CD4-positive, alpha-beta T cell (primary cell): ENCODE measurements around the gene KCNQ1. TPM values are rescaled to one million over a fixed set of nuclear protein-coding genes. Genes with fewer than 3 reads are reported as not detected.

ENCODE experiments used
- ATAC-seq: fragments of 200-7000 bp; cut with Tn5 transposase; one replicate; pipeline ENCODE4 v1.10.0; 2022; ENCODE audit warnings: mild to moderate bottlenecking; ENCODE audit not compliant: poor library complexity
- CTCF ChIA-PET: fragments of 350-600 bp; sonication (Branson Sonifier 250); formaldehyde crosslinking; loops from one replicate; lab custom pipeline; 2021; ENCODE audit warnings: antibody characterized with exemption, inconsistent platforms; lab: Charles Lee
- POLR2A ChIA-PET: fragments of 350-600 bp; sonication (Branson Sonifier 250); formaldehyde crosslinking; loops from one replicate; lab custom pipeline; 2021; ENCODE audit warnings: antibody characterized with exemption, inconsistent platforms; lab: Charles Lee
- DNase-seq, 14 experiments: peaks; one replicate each; pipeline ENCODE4 v3.0.0-alpha.2; 2013 to 2020; ENCODE audit warnings: mixed read lengths in 2 of 14
- H3K27ac ChIP-seq, 2 donors: one replicate each; pipeline versions ENCODE4 v1.5.1 to v1.7.0; 2013; ENCODE audit warnings: low read length in 2 of 2, low read depth in 1 of 2, mild to moderate bottlenecking in 1 of 2
- H3K27me3 ChIP-seq, 2 experiments: 1 replicate in 1 of 2; 2 replicates in 1 of 2; pipeline versions ENCODE4 v1.6.1 to v1.7.0; 2013; ENCODE audit warnings: low read length in 2 of 2, control low read depth in 1 of 2, mild to moderate bottlenecking in 1 of 2, moderate library complexity in 1 of 2; ENCODE audit not compliant: insufficient read depth in 2 of 2, control insufficient read depth in 1 of 2
- H3K36me3 ChIP-seq: one replicate; pipeline ENCODE4 v1.6.1; 2013; ENCODE audit warnings: low read length, control low read depth; ENCODE audit not compliant: insufficient read depth
- H3K4me1 ChIP-seq: one replicate; pipeline ENCODE4 v1.6.1; 2013; ENCODE audit warnings: low read length, control low read depth; ENCODE audit not compliant: insufficient read depth
- H3K4me3 ChIP-seq: one replicate; pipeline ENCODE4 v1.5.1; 2013; ENCODE audit warnings: mild to moderate bottlenecking, low read length, moderate library complexity
- H3K9me3 ChIP-seq, 2 experiments: 1 replicate in 1 of 2; 2 replicates in 1 of 2; pipeline versions ENCODE4 v1.6.1 to v1.7.0; 2013; ENCODE audit warnings: low read length in 2 of 2, mild to moderate bottlenecking in 2 of 2, control low read depth in 1 of 2, moderate library complexity in 1 of 2; ENCODE audit not compliant: control insufficient read depth in 1 of 2, insufficient read depth in 1 of 2
- H3K27ac Mint-ChIP-seq: one replicate; pipeline ENCODE4 v1.8.0; 2020; ENCODE audit warnings: mixed read lengths
- H3K27me3 Mint-ChIP-seq: one replicate; pipeline ENCODE4 v1.8.0; 2021; ENCODE audit warnings: mixed read lengths
- H3K36me3 Mint-ChIP-seq: one replicate; pipeline ENCODE4 v1.8.0; 2021; ENCODE audit warnings: low read depth, mixed read lengths
- H3K4me1 Mint-ChIP-seq: one replicate; pipeline ENCODE4 v1.8.0; 2021; ENCODE audit warnings: low read depth, mixed read lengths
- H3K4me3 Mint-ChIP-seq: one replicate; pipeline ENCODE4 v1.8.0; 2020; ENCODE audit warnings: mild to moderate bottlenecking, mixed read lengths
- H3K9me3 Mint-ChIP-seq: one replicate; pipeline ENCODE4 v1.8.0; 2020; ENCODE audit warnings: mixed read lengths
- CTCF ChIP-seq: fragments of 200-600 bp; IDR thresholded peaks from one replicate; pipeline ENCODE4 v1.8.0; 2022; ENCODE audit warnings: antibody characterized with exemption, mild to moderate bottlenecking
- intact Hi-C, 2 experiments: fragments of 100-400 bp; cut with DNase I in 1 of 2; cut with micrococcal nuclease in 1 of 2; formaldehyde crosslinking; loops; one replicate each; pipeline versions ENCODE4 v1.15.1 to v1.9.0; 2023 to 2025; cut with DNase I, micrococcal nuclease
- total RNA-seq, 174 experiments: library from RNA in 2 of 174; stranded (reverse) in 2 of 174; gene quantifications; one replicate each; pipeline ENCODE4 v1.2.3 and lab custom pipeline; 2021 to 2026

Gene KCNQ1
- total RNA-seq, 2 experiments from 2014 or later = 31.3 to 33.1 TPM

GRCh38 chr11:2763984-2764383, 319.2 kb downstream of the KCNQ1 start:
- peaks cover 4% of the 10 kb centered on the region for H3K36me3 ChIP-seq
- no peaks in the 10 kb centered on the region for H3K9me3 Mint-ChIP-seq
- ATAC-seq (no peak), DNase-seq (no peak)
- no peak overlapping the region for H3K27ac Mint-ChIP-seq
- CTCF ChIA-PET = no interaction called here
- no peaks in the 10 kb centered on the region for H3K9me3 ChIP-seq
- H3K4me3 ChIP-seq = no peak overlapping the region
- no peaks in the 10 kb centered on the region for H3K4me1 ChIP-seq
- H3K27me3 Mint-ChIP-seq = no peaks in the 10 kb centered on the region
- POLR2A ChIA-PET = no interaction called here
- H3K27me3 ChIP-seq = no peaks in the 10 kb centered on the region
- no peak overlapping the region for H3K27ac ChIP-seq
- no peak overlapping the region for H3K4me3 Mint-ChIP-seq
- intact Hi-C loops = no loop called here
- no peaks in the 10 kb centered on the region for H3K36me3 Mint-ChIP-seq
- TF ChIP-seq CTCF = no peak
- H3K4me1 Mint-ChIP-seq = no peaks in the 10 kb centered on the region

GRCh38 chr11:2765491-2765890, 320.7 kb downstream of the KCNQ1 start:
- H3K9me3 ChIP-seq = no peaks in the 10 kb centered on the region
- no peaks in the 10 kb centered on the region for H3K4me1 Mint-ChIP-seq
- H3K4me3 Mint-ChIP-seq = no peak overlapping the region
- intact Hi-C loops = no loop called here
- H3K4me1 ChIP-seq = no peaks in the 10 kb centered on the region
- no peak overlapping the region for H3K27ac ChIP-seq
- ChIA-PET POLR2A (no interaction called here), CTCF (no interaction called here)
- ATAC-seq = no peak
- H3K36me3 ChIP-seq = peaks cover 14% of the 10 kb centered on the region
- no peak overlapping the region for H3K4me3 ChIP-seq
- H3K36me3 Mint-ChIP-seq = peaks cover 2% of the 10 kb centered on the region
- TF ChIP-seq CTCF = no peak
- no peak overlapping the region for H3K27ac Mint-ChIP-seq
- H3K9me3 Mint-ChIP-seq = no peaks in the 10 kb centered on the region
- no peaks in the 10 kb centered on the region for H3K27me3 ChIP-seq
- H3K27me3 Mint-ChIP-seq = no peaks in the 10 kb centered on the region
- no peak for DNase-seq

- no peak overlapping the region for H3K4me3 Mint-ChIP-seq
- POLR2A ChIA-PET = no interaction called here
These were observed 321.4 kb downstream of the KCNQ1 start for GRCh38 chr11:2766166-2766565.

More at GRCh38 chr11:2766166-2766565, 321.4 kb downstream of the KCNQ1 start:
- H3K27ac Mint-ChIP-seq = no peak overlapping the region
- H3K9me3 Mint-ChIP-seq = no peaks in the 10 kb centered on the region
- CTCF ChIA-PET = no interaction called here
- ATAC-seq (no peak), DNase-seq (no peak)
- Histone ChIP-seq H3K4me3 (no peak overlapping the region), H3K27ac (no peak overlapping the region), H3K36me3 (peaks cover 20% of the 10 kb centered on the region), H3K27me3 (no peaks in the 10 kb centered on the region), H3K4me1 (no peaks in the 10 kb centered on the region), H3K9me3 (no peaks in the 10 kb centered on the region)
- TF ChIP-seq CTCF = no peak
- no peaks in the 10 kb centered on the region for H3K27me3 Mint-ChIP-seq
- intact Hi-C loops = no loop called here
- no peaks in the 10 kb centered on the region for H3K4me1 Mint-ChIP-seq
- H3K36me3 Mint-ChIP-seq = peaks cover 6% of the 10 kb centered on the region
